Effector memory CD4-positive, alpha-beta T cell (primary cell): ENCODE data around the gene SERPINH1.

Source experiments
- DNase-seq, 3 donors: peaks; one replicate each; pipeline ENCODE4 v3.0.0-alpha.2; 2020
- H3K27ac ChIP-seq: 2 replicates; pipeline ENCODE4 v1.7.0; 2013; ENCODE audit warnings: mild to moderate bottlenecking, low read length, moderate library complexity; ENCODE audit not compliant: insufficient read depth, poor library complexity, severe bottlenecking
- H3K27me3 ChIP-seq: replicated peaks from 2 replicates; pipeline ENCODE4 v1.7.0; 2013; ENCODE audit warnings: mild to moderate bottlenecking, low read length; ENCODE audit not compliant: insufficient read depth, control insufficient read depth, poor library complexity, severe bottlenecking
- H3K36me3 ChIP-seq: 2 replicates; pipeline ENCODE4 v1.7.0; 2013; ENCODE audit warnings: mild to moderate bottlenecking, low read length, moderate library complexity; ENCODE audit not compliant: control insufficient read depth, insufficient read depth
- H3K4me1 ChIP-seq: 2 replicates; pipeline ENCODE4 v1.7.0; 2013; ENCODE audit warnings: low read length, mild to moderate bottlenecking; ENCODE audit not compliant: control insufficient read depth, insufficient read depth, poor library complexity, severe bottlenecking
- H3K4me3 ChIP-seq: 2 replicates; pipeline ENCODE4 v1.7.0; 2013; ENCODE audit warnings: low read length, low read depth, mild to moderate bottlenecking; ENCODE audit not compliant: insufficient read depth, poor library complexity, severe bottlenecking
- H3K9me3 ChIP-seq: 2 replicates; pipeline ENCODE4 v1.7.0; 2013; ENCODE audit warnings: mild to moderate bottlenecking, low read length, moderate library complexity; ENCODE audit not compliant: control insufficient read depth

SERPINH1 gene

GRCh38 chr11:75523189-75523588 lies 38.9 kb upstream of the SERPINH1 start:
- Histone ChIP-seq H3K27ac (peak overlapping the region; percentile 22), H3K27me3 (no peaks in the 10 kb centered on the region), H3K4me3 (no peak overlapping the region), H3K36me3 (no peaks in the 10 kb centered on the region), H3K9me3 (no peaks in the 10 kb centered on the region), H3K4me1 (peaks cover 43% of the 10 kb centered on the region)
- DNase-seq, result no peak

- H3K9me3 ChIP-seq, result no peaks in the 10 kb centered on the region
- peaks cover 38% of the 10 kb centered on the region for H3K4me1 ChIP-seq
- peak overlapping the region; percentile 79 for H3K4me3 ChIP-seq
- H3K27me3 ChIP-seq, result no peaks in the 10 kb centered on the region
- no peak for DNase-seq
- peak overlapping the region; percentile 50 for H3K27ac ChIP-seq
- no peaks in the 10 kb centered on the region for H3K36me3 ChIP-seq
Observed at GRCh38 chr11:75523811-75524664, 38.0 kb upstream of the SERPINH1 start.

GRCh38 chr11:75524665-75525432 lies 37.2 kb upstream of the SERPINH1 start:
- peak in 2 of 3 donors; percentile 20 to 24 for DNase-seq
- Histone ChIP-seq H3K27me3 (no peaks in the 10 kb centered on the region), H3K27ac (peak overlapping the region; percentile 49), H3K36me3 (no peaks in the 10 kb centered on the region), H3K4me1 (peaks cover 38% of the 10 kb centered on the region), H3K9me3 (no peaks in the 10 kb centered on the region), H3K4me3 (peak overlapping the region; percentile 79)

- peak within 1 kb of the TSS; percentile 80 for H3K4me3 ChIP-seq
- H3K27me3 ChIP-seq, result no peaks in the 10 kb centered on the region
- peaks cover 38% of the 10 kb centered on the region for H3K4me1 ChIP-seq
- no peaks in the 10 kb centered on the region for H3K36me3 ChIP-seq
- peak within 1 kb of the TSS; percentile 50 for H3K27ac ChIP-seq
- DNase-seq, result peak; percentile 83 to 85 (median 84)
- no peaks in the 10 kb centered on the region for H3K9me3 ChIP-seq
Observed at GRCh38 chr11:75525433-75526191, 36.4 kb upstream of the SERPINH1 start, which contains the start of gene GDPD5. TSS of gene GDPD5 (minus strand) at chr11:75525941. CDS start at chr11:75477735, 48,206 bp downstream.

- no peaks in the 10 kb centered on the region for H3K27me3 ChIP-seq
- no peaks in the 10 kb centered on the region for H3K9me3 ChIP-seq
- DNase-seq, result no peak
- H3K36me3 ChIP-seq, result no peaks in the 10 kb centered on the region
- peak overlapping the region; percentile 50 for H3K27ac ChIP-seq
- H3K4me3 ChIP-seq, result peak overlapping the region; percentile 80
- H3K4me1 ChIP-seq, result peaks cover 38% of the 10 kb centered on the region
Observed at GRCh38 chr11:75526192-75526541, 35.9 kb upstream of the SERPINH1 start.

GRCh38 chr11:75527130-75527529 lies 34.9 kb upstream of the SERPINH1 start:
- Histone ChIP-seq H3K9me3 (no peaks in the 10 kb centered on the region), H3K27ac (no peak overlapping the region), H3K36me3 (no peaks in the 10 kb centered on the region), H3K4me1 (peaks cover 39% of the 10 kb centered on the region), H3K4me3 (no peak overlapping the region), H3K27me3 (no peaks in the 10 kb centered on the region)
- no peak for DNase-seq

- Histone ChIP-seq H3K4me3 (no peak overlapping the region), H3K27ac (no peak overlapping the region), H3K36me3 (no peaks in the 10 kb centered on the region), H3K9me3 (no peaks in the 10 kb centered on the region), H3K27me3 (no peaks in the 10 kb centered on the region), H3K4me1 (peaks cover 31% of the 10 kb centered on the region)
- DNase-seq, result no peak
Observed at GRCh38 chr11:75527938-75528735, 33.9 kb upstream of the SERPINH1 start.

- no peak for DNase-seq
- peaks cover 12% of the 10 kb centered on the region for H3K4me1 ChIP-seq
- H3K4me3 ChIP-seq, result no peak overlapping the region
- H3K36me3 ChIP-seq, result no peaks in the 10 kb centered on the region
- no peak overlapping the region for H3K27ac ChIP-seq
- no peaks in the 10 kb centered on the region for H3K9me3 ChIP-seq
- no peaks in the 10 kb centered on the region for H3K27me3 ChIP-seq
Observed at GRCh38 chr11:75530577-75530976, 31.5 kb upstream of the SERPINH1 start.

GRCh38 chr11:75531325-75531724 lies 30.7 kb upstream of the SERPINH1 start:
- peaks cover 8% of the 10 kb centered on the region for H3K4me1 ChIP-seq
- H3K27ac ChIP-seq, result no peak overlapping the region

More at GRCh38 chr11:75531325-75531724, 30.7 kb upstream of the SERPINH1 start:
- H3K27me3 ChIP-seq, result no peaks in the 10 kb centered on the region
- no peak overlapping the region for H3K4me3 ChIP-seq
- H3K9me3 ChIP-seq, result no peaks in the 10 kb centered on the region
- no peak for DNase-seq
- H3K36me3 ChIP-seq, result no peaks in the 10 kb centered on the region
